Measurements from ENCODE around the gene KIF1A. TPM values are rescaled to one million over a fixed set of nuclear protein-coding genes. Genes with fewer than 3 reads are reported as not detected.

The KIF1A gene
- total RNA-seq, 2 experiments from 2014 or later, result 9.0 to 10.2 TPM

GRCh38 chr2:240711701-240712100 is 108.3 kb downstream of the KIF1A start:
- no peak overlapping the region for H3K27ac Mint-ChIP-seq
- H3K36me3 Mint-ChIP-seq (ENCODE audit: low read depth), result no peaks in the 10 kb centered on the region
- ATAC-seq, result no peak
- H3K4me1 Mint-ChIP-seq (ENCODE audit: low read depth), result no peaks in the 10 kb centered on the region
- DNase-seq, result no peak
- H3K4me3 Mint-ChIP-seq, result no peak overlapping the region
- peaks cover 2% of the 10 kb centered on the region for H3K27me3 Mint-ChIP-seq
- TF ChIP-seq CTCF (IDR thresholded peaks at IDR 0.05), result no peak
- ChIA-PET CTCF (no interaction called here), POLR2A (no interaction called here)
- H3K9me3 Mint-ChIP-seq, result no peaks in the 10 kb centered on the region
- intact Hi-C loops (cut with micrococcal nuclease), result no loop called here

GRCh38 chr2:240711296-240711695 is 108.7 kb downstream of the KIF1A start:
- ChIA-PET CTCF (no interaction called here), POLR2A (no interaction called here)
- ATAC-seq (no peak), DNase-seq (no peak)
- Mint-ChIP-seq H3K27me3 (peaks cover 2% of the 10 kb centered on the region), H3K4me3 (no peak overlapping the region), H3K36me3 (ENCODE audit: low read depth) (no peaks in the 10 kb centered on the region), H3K27ac (no peak overlapping the region), H3K4me1 (ENCODE audit: low read depth) (no peaks in the 10 kb centered on the region), H3K9me3 (no peaks in the 10 kb centered on the region)
- no peak for TF ChIP-seq CTCF (IDR thresholded peaks at IDR 0.05)
- intact Hi-C loops (cut with micrococcal nuclease), result no loop called here

- CTCF ChIA-PET, result interaction anchor here (1.1 kb wide), 1 partner anchor 194 kb away, joined by 3 read pairs; no protein-coding TSS in a partner anchor
These were observed 111.6 kb downstream of the KIF1A start for GRCh38 chr2:240708457-240708856.

GRCh38 chr2:240707821-240708220 is 112.2 kb downstream of the KIF1A start:
- H3K9me3 Mint-ChIP-seq, result no peaks in the 10 kb centered on the region
- intact Hi-C loops (cut with micrococcal nuclease), result no loop called here
- no peak for TF ChIP-seq CTCF (IDR thresholded peaks at IDR 0.05)
- H3K27me3 Mint-ChIP-seq, result peaks cover 12% of the 10 kb centered on the region
- peaks cover 13% of the 10 kb centered on the region for H3K4me1 Mint-ChIP-seq (ENCODE audit: low read depth)
- DNase-seq, result no peak
- ChIA-PET POLR2A (no interaction called here), CTCF (no interaction called here)
- H3K4me3 Mint-ChIP-seq, result no peak overlapping the region
- H3K27ac Mint-ChIP-seq, result no peak overlapping the region
- ATAC-seq, result no peak
- H3K36me3 Mint-ChIP-seq (ENCODE audit: low read depth), result no peaks in the 10 kb centered on the region

More at GRCh38 chr2:240708457-240708856, 111.6 kb downstream of the KIF1A start:
- intact Hi-C loops (cut with micrococcal nuclease), result no loop called here
- H3K27me3 Mint-ChIP-seq, result peaks cover 12% of the 10 kb centered on the region
- POLR2A ChIA-PET, result no interaction called here
- ATAC-seq (no peak), DNase-seq (no peak)
- no peaks in the 10 kb centered on the region for H3K9me3 Mint-ChIP-seq
- TF ChIP-seq CTCF (IDR thresholded peaks at IDR 0.05), result no peak
- peaks cover 13% of the 10 kb centered on the region for H3K4me1 Mint-ChIP-seq (ENCODE audit: low read depth)
- H3K27ac Mint-ChIP-seq, result no peak overlapping the region
- no peak overlapping the region for H3K4me3 Mint-ChIP-seq
- no peaks in the 10 kb centered on the region for H3K36me3 Mint-ChIP-seq (ENCODE audit: low read depth)

GRCh38 chr2:240707043-240707756 is 112.8 kb downstream of the KIF1A start:
- H3K9me3 Mint-ChIP-seq, result no peaks in the 10 kb centered on the region
- intact Hi-C loops (cut with micrococcal nuclease), result no loop called here
- peaks cover 12% of the 10 kb centered on the region for H3K27me3 Mint-ChIP-seq
- CTCF ChIA-PET, result no interaction called here
- ATAC-seq (no peak), DNase-seq (no peak)
- no peak overlapping the region for H3K4me3 Mint-ChIP-seq
- no peak for TF ChIP-seq CTCF (IDR thresholded peaks at IDR 0.05)
- H3K27ac Mint-ChIP-seq, result no peak overlapping the region
- H3K4me1 Mint-ChIP-seq (ENCODE audit: low read depth), result peaks cover 13% of the 10 kb centered on the region
- POLR2A ChIA-PET, result interaction anchor here (0.5 kb wide), 1 partner anchor 118 kb away, joined by 4 read pairs; no protein-coding TSS in a partner anchor
- H3K36me3 Mint-ChIP-seq (ENCODE audit: low read depth), result no peaks in the 10 kb centered on the region
